HepG2 (cell line): ENCODE measurements around the gene CARMIL3. TPM values are rescaled to one million over a fixed set of nuclear protein-coding genes. Genes with fewer than 3 reads are reported as not detected.

ENCODE experiments used
- BRF2 ChIP-seq: sonication (generic); formaldehyde crosslinking; IDR thresholded peaks from 2 replicates; pipeline ENCODE4 v1.8.1; 2022; ENCODE audit warnings: mild to moderate bottlenecking, missing genetic modification reagents
- CC2D1A ChIP-seq: sonication (generic); formaldehyde crosslinking; IDR thresholded peaks from 2 replicates; pipeline ENCODE4 v1.8.1; 2023; ENCODE audit warnings: mild to moderate bottlenecking, missing genetic modification reagents
- KLF12 ChIP-seq: sonication (generic); formaldehyde crosslinking; IDR thresholded peaks from 2 replicates; pipeline ENCODE4 v1.4.0; 2020; ENCODE audit warnings: missing genetic modification reagents, borderline replicate concordance
- MAF1 ChIP-seq: sonication (generic); formaldehyde crosslinking; IDR thresholded peaks from 2 replicates; pipeline ENCODE4 v1.5.0; 2020; ENCODE audit warnings: missing genetic modification reagents, borderline replicate concordance
- PAX8 ChIP-seq: sonication (generic); formaldehyde crosslinking; IDR thresholded peaks from 2 replicates; pipeline ENCODE4 v1.8.0; 2022; ENCODE audit warnings: mild to moderate bottlenecking, missing genetic modification reagents, borderline replicate concordance
- TBX3 ChIP-seq: fragments of 450-650 bp; IDR thresholded peaks from 2 replicates; pipeline ENCODE4 v1.6.1; 2017; ENCODE audit warnings: antibody characterized with exemption, mild to moderate bottlenecking, inconsistent platforms, borderline replicate concordance
- ZBTB2 ChIP-seq: sonication (generic); formaldehyde crosslinking; IDR thresholded peaks from 2 replicates; pipeline ENCODE4 v1.8.0; 2022; ENCODE audit warnings: low read depth, missing genetic modification reagents
- ZFP91 ChIP-seq: sonication (generic); formaldehyde crosslinking; IDR thresholded peaks from 2 replicates; pipeline ENCODE4 v1.9.0; 2022; ENCODE audit warnings: missing genetic modification reagents, mild to moderate bottlenecking, borderline replicate concordance
- ZIK1 ChIP-seq: sonication (generic); formaldehyde crosslinking; IDR thresholded peaks from 2 replicates; pipeline ENCODE4 v1.5.0; 2020; ENCODE audit warnings: mild to moderate bottlenecking, low read depth, missing genetic modification reagents, borderline replicate concordance
- ZNF143 ChIP-seq: sonication (generic); formaldehyde crosslinking; IDR thresholded peaks from 2 replicates; pipeline ENCODE4 v1.4.0; 2020; ENCODE audit warnings: missing genetic modification reagents
- ZNF816 ChIP-seq: sonication (generic); formaldehyde crosslinking; IDR thresholded peaks from 2 replicates; pipeline ENCODE4 v1.8.0; 2022; ENCODE audit warnings: missing genetic modification reagents, mild to moderate bottlenecking, borderline replicate concordance
- polyA plus RNA-seq, 8 experiments: library from polyadenylated mRNA; depleted of rRNA in 3 of 8; stranded (reverse) in 7 of 8; unstranded in 1 of 8; fragments of >200 nt; fragmentation: Illumina TruSeq in 4 of 8; extraction: Trizol in 4 of 8; gene quantifications; 2 replicates each; pipeline versions ENCODE4 v1.2.1 to v1.2.3, GENCODE V29; 2011 to 2016; ENCODE audit warnings: low read depth in 4 of 8, missing spikeins in 1 of 8, mixed read lengths in 1 of 8; ENCODE audit not compliant: insufficient read depth in 1 of 8
- total RNA-seq, 5 experiments: library from RNA; depleted of rRNA; stranded (reverse); fragments of >200 nt; fragmentation: Illumina TruSeq; extraction: Trizol; gene quantifications; 2 replicates each; pipeline ENCODE4 v1.2.3, GENCODE V29; 2016; ENCODE audit warnings: low read depth in 1 of 5
- TF ChIP-seq, protein P1 (sequence below), 2 experiments: sonication (generic) in 1 of 2; formaldehyde crosslinking in 1 of 2; IDR thresholded peaks; 2 replicates each; pipeline versions ENCODE4 v1.4.0 to v1.6.1; 2016 to 2020; ENCODE audit warnings: borderline replicate concordance in 1 of 2, low read depth in 1 of 2, mild to moderate bottlenecking in 1 of 2, missing genetic modification reagents in 1 of 2
- TF ChIP-seq, protein P2 (sequence below): sonication (generic); formaldehyde crosslinking; IDR thresholded peaks from 2 replicates; pipeline ENCODE4 v1.5.1; 2020; ENCODE audit warnings: missing genetic modification reagents, mild to moderate bottlenecking, borderline replicate concordance
- TF ChIP-seq, protein P3 (sequence below): sonication (generic); formaldehyde crosslinking; IDR thresholded peaks from 2 replicates; pipeline ENCODE4 v1.4.0; 2020; ENCODE audit warnings: mild to moderate bottlenecking, missing genetic modification reagents

The CARMIL3 gene
- total and polyA plus RNA-seq, 2 of the 13 experiments (the other 11 are each of a cell fraction or from before 2014, with no cell fraction given): 0.27 to 0.55 TPM

- TF ChIP-seq, protein P1, sequence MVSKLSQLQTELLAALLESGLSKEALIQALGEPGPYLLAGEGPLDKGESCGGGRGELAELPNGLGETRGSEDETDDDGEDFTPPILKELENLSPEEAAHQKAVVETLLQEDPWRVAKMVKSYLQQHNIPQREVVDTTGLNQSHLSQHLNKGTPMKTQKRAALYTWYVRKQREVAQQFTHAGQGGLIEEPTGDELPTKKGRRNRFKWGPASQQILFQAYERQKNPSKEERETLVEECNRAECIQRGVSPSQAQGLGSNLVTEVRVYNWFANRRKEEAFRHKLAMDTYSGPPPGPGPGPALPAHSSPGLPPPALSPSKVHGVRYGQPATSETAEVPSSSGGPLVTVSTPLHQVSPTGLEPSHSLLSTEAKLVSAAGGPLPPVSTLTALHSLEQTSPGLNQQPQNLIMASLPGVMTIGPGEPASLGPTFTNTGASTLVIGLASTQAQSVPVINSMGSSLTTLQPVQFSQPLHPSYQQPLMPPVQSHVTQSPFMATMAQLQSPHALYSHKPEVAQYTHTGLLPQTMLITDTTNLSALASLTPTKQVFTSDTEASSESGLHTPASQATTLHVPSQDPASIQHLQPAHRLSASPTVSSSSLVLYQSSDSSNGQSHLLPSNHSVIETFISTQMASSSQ (IDR thresholded peaks at IDR 0.05; ENCODE audit: low read depth): no peak
- TF ChIP-seq, protein P1 (CRISPR knock-in tag; IDR thresholded peaks at IDR 0.05; ENCODE audit: borderline replicate concordance): no peak
- TF ChIP-seq TBX3 (no peak), BRF2 (CRISPR knock-in tag) (no peak), ZBTB2 (CRISPR knock-in tag) (0 out of 2 replicates have a peak, but pooled peaks have one; percentile 31), PAX8 (CRISPR knock-in tag) (no peak), ZFP91 (CRISPR knock-in tag) (peak; percentile 11; the same call in 1 of the 2 replicates), CC2D1A (CRISPR knock-in tag) (no peak), ZNF143 (CRISPR knock-in tag) (0 out of 2 replicates have a peak, but pooled peaks have one; percentile 33), MAF1 (CRISPR knock-in tag) (peak; percentile 33; the same call in 1 of the 2 replicates), ZIK1 (0 out of 2 replicates have a peak, but pooled peaks have one; percentile 0), KLF12 (CRISPR knock-in tag) (peak; percentile 20; the same call in 1 of the 2 replicates), ZNF816 (CRISPR knock-in tag) (no peak)
- TF ChIP-seq, protein P2, sequence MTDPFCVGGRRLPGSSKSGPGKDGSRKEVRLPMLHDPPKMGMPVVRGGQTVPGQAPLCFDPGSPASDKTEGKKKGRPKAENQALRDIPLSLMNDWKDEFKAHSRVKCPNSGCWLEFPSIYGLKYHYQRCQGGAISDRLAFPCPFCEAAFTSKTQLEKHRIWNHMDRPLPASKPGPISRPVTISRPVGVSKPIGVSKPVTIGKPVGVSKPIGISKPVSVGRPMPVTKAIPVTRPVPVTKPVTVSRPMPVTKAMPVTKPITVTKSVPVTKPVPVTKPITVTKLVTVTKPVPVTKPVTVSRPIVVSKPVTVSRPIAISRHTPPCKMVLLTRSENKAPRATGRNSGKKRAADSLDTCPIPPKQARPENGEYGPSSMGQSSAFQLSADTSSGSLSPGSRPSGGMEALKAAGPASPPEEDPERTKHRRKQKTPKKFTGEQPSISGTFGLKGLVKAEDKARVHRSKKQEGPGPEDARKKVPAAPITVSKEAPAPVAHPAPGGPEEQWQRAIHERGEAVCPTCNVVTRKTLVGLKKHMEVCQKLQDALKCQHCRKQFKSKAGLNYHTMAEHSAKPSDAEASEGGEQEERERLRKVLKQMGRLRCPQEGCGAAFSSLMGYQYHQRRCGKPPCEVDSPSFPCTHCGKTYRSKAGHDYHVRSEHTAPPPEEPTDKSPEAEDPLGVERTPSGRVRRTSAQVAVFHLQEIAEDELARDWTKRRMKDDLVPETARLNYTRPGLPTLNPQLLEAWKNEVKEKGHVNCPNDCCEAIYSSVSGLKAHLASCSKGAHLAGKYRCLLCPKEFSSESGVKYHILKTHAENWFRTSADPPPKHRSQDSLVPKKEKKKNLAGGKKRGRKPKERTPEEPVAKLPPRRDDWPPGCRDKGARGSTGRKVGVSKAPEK (CRISPR knock-in tag): no peak
- TF ChIP-seq, protein P3, sequence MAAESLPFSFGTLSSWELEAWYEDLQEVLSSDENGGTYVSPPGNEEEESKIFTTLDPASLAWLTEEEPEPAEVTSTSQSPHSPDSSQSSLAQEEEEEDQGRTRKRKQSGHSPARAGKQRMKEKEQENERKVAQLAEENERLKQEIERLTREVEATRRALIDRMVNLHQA (CRISPR knock-in tag): no peak
These were observed 30.0 kb downstream of the CARMIL3 start (continued) for GRCh38 chr14:24081739-24082211.
